ENCODE results near the gene MAEL. TPM values are rescaled to one million over a fixed set of nuclear protein-coding genes. Genes with fewer than 3 reads are reported as not detected.

Gene MAEL
- total RNA-seq, 4 donors from 2014 or later, result 0.63 to 1.2 (median 0.66) TPM; not detected in 1

DNA sequence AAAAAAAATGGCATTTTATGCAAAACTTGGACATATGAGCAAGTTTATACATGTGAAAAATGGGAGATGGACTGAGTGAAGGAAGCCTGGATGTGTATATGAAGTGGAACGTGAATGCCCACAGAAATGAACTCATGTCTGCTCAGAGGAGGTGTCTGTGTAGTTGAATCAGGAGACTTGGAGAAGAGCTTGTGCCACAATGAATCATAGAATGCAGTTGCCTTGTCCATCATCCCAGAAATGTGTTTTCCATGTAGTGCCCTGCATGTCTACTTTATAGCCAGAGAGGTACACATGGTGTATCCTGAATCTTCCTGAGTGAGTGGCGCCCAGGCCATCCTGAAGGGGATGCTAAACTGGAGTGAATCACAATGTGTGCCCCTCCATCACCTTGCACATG is 11.1 kb upstream of the MAEL start:
- 87 to 97% methylated on average over 2 of the region's 2 CpGs for WGBS, 2 donors
- H3K4me3 ChIP-seq, result no peak overlapping the region
- peaks cover 0 to 27% (median 8%) of the 10 kb centered on the region in 4 donors for H3K4me1 ChIP-seq
- no peaks in the 10 kb centered on the region for H3K36me3 ChIP-seq
- H3K27me3 ChIP-seq, result peaks cover 0 to 18% of the 10 kb centered on the region in 2 donors
- DNase-seq (ENCODE audit: low spot score in 2 of 2), result no peak
- TF ChIP-seq, protein P1, sequence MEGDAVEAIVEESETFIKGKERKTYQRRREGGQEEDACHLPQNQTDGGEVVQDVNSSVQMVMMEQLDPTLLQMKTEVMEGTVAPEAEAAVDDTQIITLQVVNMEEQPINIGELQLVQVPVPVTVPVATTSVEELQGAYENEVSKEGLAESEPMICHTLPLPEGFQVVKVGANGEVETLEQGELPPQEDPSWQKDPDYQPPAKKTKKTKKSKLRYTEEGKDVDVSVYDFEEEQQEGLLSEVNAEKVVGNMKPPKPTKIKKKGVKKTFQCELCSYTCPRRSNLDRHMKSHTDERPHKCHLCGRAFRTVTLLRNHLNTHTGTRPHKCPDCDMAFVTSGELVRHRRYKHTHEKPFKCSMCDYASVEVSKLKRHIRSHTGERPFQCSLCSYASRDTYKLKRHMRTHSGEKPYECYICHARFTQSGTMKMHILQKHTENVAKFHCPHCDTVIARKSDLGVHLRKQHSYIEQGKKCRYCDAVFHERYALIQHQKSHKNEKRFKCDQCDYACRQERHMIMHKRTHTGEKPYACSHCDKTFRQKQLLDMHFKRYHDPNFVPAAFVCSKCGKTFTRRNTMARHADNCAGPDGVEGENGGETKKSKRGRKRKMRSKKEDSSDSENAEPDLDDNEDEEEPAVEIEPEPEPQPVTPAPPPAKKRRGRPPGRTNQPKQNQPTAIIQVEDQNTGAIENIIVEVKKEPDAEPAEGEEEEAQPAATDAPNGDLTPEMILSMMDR (IDR thresholded peaks at IDR 0.05), result no peak
- TF ChIP-seq EP300 (IDR thresholded peaks at IDR 0.05) (no peak), POLR2A (IDR thresholded peaks at IDR 0.05) (no peak)
- no peaks in the 10 kb centered on the region for H3K9me3 ChIP-seq
- H3K27ac ChIP-seq, result no peak overlapping the region

DNA sequence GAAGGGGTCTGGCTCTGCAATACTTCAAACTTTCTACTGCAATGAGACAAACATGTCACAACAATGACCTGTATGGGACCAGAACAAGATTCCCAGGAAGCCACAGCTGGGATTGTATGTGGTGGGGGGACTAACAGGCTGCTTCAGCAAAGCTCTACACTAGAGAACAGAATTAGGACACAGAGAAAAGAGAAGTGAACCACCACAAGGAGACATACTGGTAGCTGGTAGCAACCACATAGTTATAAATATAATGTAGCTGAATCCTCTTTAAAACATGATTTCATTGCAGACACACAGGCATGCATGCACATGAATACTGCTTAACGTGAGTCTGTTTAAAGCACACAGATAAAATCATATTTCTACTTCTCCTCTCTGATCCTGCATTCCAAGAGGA is 10.3 kb upstream of the MAEL start:
- Histone ChIP-seq H3K27ac (no peak overlapping the region), H3K4me1 (peaks cover 0 to 20% (median 8%) of the 10 kb centered on the region in 4 donors), H3K27me3 (peaks cover 0 to 10% of the 10 kb centered on the region in 2 donors), H3K4me3 (no peak overlapping the region), H3K9me3 (no peaks in the 10 kb centered on the region), H3K36me3 (no peaks in the 10 kb centered on the region)
- TF ChIP-seq EP300 (IDR thresholded peaks at IDR 0.05) (no peak), POLR2A (IDR thresholded peaks at IDR 0.05) (no peak)
- TF ChIP-seq, protein P1 (IDR thresholded peaks at IDR 0.05), result no peak
- no peak for DNase-seq (ENCODE audit: low spot score in 2 of 2)
- 43 to 48% methylated on average over 1 of the region's 1 CpG for WGBS, 2 donors

DNA sequence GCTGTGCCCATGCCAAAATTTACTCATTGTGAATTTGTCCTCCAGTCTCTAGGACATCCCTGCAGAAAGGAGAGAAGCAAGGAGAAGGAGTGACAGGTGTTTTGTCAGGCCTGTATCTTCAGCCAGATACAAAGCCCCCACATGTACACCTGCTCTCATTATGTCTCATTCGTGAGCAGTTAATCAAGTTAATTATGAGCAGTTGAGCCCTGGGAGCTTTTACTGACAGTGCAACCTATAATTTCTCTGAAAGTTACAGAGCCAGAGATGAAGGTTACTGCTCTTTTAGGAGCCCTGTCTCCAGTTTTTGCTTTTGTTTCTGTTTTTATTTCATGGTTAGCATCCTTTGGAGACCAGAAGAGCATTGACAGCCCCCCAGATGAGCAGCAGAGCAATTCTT is 8.7 kb upstream of the MAEL start:
- no peak for DNase-seq (ENCODE audit: low spot score in 2 of 2)
- H3K4me3 ChIP-seq, result no peak overlapping the region
- H3K27ac ChIP-seq, result no peak overlapping the region
- H3K4me1 ChIP-seq, result peaks cover 0 to 8% (median 0%) of the 10 kb centered on the region in 4 donors
- H3K9me3 ChIP-seq, result peaks cover 0 to 2% (median 0%) of the 10 kb centered on the region in 4 donors
- no peaks in the 10 kb centered on the region for H3K27me3 ChIP-seq
- WGBS, 2 donors, result 83 to 87% methylated on average over 1 of the region's 1 CpG
- no peaks in the 10 kb centered on the region for H3K36me3 ChIP-seq
- TF ChIP-seq POLR2A (IDR thresholded peaks at IDR 0.05) (no peak), EP300 (IDR thresholded peaks at IDR 0.05) (no peak)
- TF ChIP-seq, protein P1 (IDR thresholded peaks at IDR 0.05), result no peak

DNA sequence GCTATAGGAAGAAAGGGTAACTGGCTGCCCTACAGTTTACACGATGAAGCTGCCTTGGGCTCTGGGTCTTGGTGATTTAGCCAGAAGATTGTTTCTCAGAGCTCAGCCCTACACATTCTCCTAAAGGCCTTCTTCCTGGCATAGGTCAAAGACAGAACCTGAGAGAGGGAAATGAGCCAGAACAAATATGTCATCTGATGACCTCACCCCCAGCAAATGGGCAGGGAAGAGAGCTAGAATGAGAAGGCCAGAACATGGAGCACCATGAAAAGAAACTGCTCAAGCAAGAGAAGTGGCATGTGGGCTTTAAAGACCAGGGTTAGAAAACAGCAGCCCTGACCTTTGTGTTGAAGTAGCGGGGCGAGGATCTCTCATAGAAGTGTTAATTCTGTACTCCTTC is 8.3 kb upstream of the MAEL start:
- no peak for DNase-seq (ENCODE audit: low spot score in 2 of 2)
- TF ChIP-seq, protein P1 (IDR thresholded peaks at IDR 0.05), result no peak
- TF ChIP-seq POLR2A (IDR thresholded peaks at IDR 0.05), result no peak
- Histone ChIP-seq H3K27me3 (no peaks in the 10 kb centered on the region), H3K9me3 (peaks cover 0 to 5% (median 0%) of the 10 kb centered on the region in 4 donors), H3K4me1 (peaks cover 0 to 7% (median 0%) of the 10 kb centered on the region in 4 donors), H3K36me3 (no peaks in the 10 kb centered on the region), H3K4me3 (no peak overlapping the region), H3K27ac (no peak overlapping the region)
- WGBS, 2 donors, result 82 to 90% methylated on average over 3 of the region's 3 CpGs

DNA sequence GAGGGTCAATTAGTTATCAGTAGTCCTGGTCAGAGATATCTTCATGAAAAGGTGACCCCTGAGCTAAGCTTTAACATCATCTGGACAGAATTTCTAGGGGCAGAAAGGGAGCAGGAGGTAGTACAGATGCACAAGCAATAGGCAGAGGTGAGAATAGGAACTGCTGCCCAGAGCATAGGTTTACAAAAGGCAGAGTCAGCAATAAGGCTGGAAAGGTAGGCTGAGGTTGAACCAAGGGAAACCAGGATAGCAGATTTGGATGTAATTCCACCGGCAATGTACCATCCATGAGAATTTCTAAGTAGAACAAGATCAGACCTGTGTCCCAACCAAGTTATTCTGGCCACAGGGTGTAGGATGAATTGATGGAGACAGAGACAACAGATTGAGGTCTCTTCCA is 7.5 kb upstream of the MAEL start:
- Histone ChIP-seq H3K9me3 (peaks cover 0 to 5% (median 0%) of the 10 kb centered on the region in 4 donors), H3K4me3 (no peak overlapping the region)
- WGBS, 2 donors, result 95 to 96% methylated on average over 1 of the region's 1 CpG

More for the DNA sequence above, 7.5 kb upstream of the MAEL start:
- Histone ChIP-seq H3K27me3 (no peaks in the 10 kb centered on the region), H3K27ac (no peak overlapping the region), H3K4me1 (peaks cover 0 to under 1% (median 0%) of the 10 kb centered on the region in 4 donors), H3K36me3 (no peaks in the 10 kb centered on the region)
- TF ChIP-seq, protein P1 (IDR thresholded peaks at IDR 0.05), result no peak
- TF ChIP-seq EP300 (IDR thresholded peaks at IDR 0.05) (no peak), POLR2A (IDR thresholded peaks at IDR 0.05) (no peak)
- DNase-seq (ENCODE audit: low spot score in 2 of 2), result no peak
